A549 (cell line): Measurements from ENCODE around the gene CABCOCO1. TPM values are rescaled to one million over a fixed set of nuclear protein-coding genes. Genes with fewer than 3 reads are reported as not detected.

Experiments used
- ATAC-seq, 2 experiments: fragments of 200-7000 bp in 1 of 2; fragments of >200 bp in 1 of 2; cut with Nextera tagmentation in 1 of 2; cut with Tn5 transposase in 1 of 2; 3 replicates each; pipeline versions ENCODE4 v1.8.0 to v1.9.1; 2018 to 2020; ENCODE audit warnings: mild to moderate bottlenecking in 1 of 2, moderate library complexity in 1 of 2
- CTCF ChIA-PET: fragments of 300-600 bp; sonication (Branson Sonifier 250); formaldehyde crosslinking; extraction: SDS; loops from one replicate; lab custom pipeline; 2021; ENCODE audit warnings: antibody characterized with exemption, inconsistent platforms; lab: Yijun Ruan, JAX
- POLR2A ChIA-PET: fragments of 350-600 bp; formaldehyde crosslinking; extraction: SDS; loops from one replicate; lab custom pipeline; 2021; ENCODE audit warnings: antibody characterized with exemption, inconsistent platforms; lab: Yijun Ruan, JAX
- DNase-seq, 2 experiments: peaks; one replicate each; pipeline versions ENCODE4 v3.0.0 to v3.0.0-alpha.2; 2011 to 2016; ENCODE audit warnings: low read depth in 1 of 2, low spot score in 1 of 2
- FAIRE-seq: peaks from 2 replicates; lab custom pipeline; 2011; peaks lifted over from hg19 to GRCh38; lab: Jason Lieb, UNC
- H3K27ac ChIP-seq, 2 experiments: fragments of >200 bp; sonication (Bioruptor Twin); formaldehyde crosslinking; 3 replicates each; pipeline ENCODE4 v1.5.1; 2016 to 2017
- H3K4me1 ChIP-seq: fragments of >200 bp; sonication (Bioruptor Twin); formaldehyde crosslinking; 3 replicates; pipeline ENCODE4 v1.6.1; 2016
- H3K4me2 ChIP-seq: fragments of >200 bp; sonication (Bioruptor Twin); formaldehyde crosslinking; 3 replicates; pipeline ENCODE4 v1.6.1; 2016
- H3K4me3 ChIP-seq: fragments of >200 bp; sonication (Bioruptor Twin); formaldehyde crosslinking; 3 replicates; pipeline ENCODE4 v1.5.1; 2016
- H3K9me3 ChIP-seq: fragments of >200 bp; sonication (Bioruptor Twin); formaldehyde crosslinking; 3 replicates; pipeline ENCODE4 v1.6.1; 2016
- BCL3 ChIP-seq: fragments of >200 bp; sonication (Bioruptor Twin); formaldehyde crosslinking; IDR thresholded peaks from 3 replicates; pipeline ENCODE4 v1.6.1; 2016
- CHD2 ChIP-seq: fragments of 150-350 bp; IDR thresholded peaks from 2 replicates; pipeline ENCODE4 v1.6.1; 2014; ENCODE audit warnings: low read length; ENCODE audit not compliant: partially characterized antibody
- E2F6 ChIP-seq: IDR thresholded peaks from 2 replicates; pipeline ENCODE4 v1.6.1; 2012; ENCODE audit warnings: low read depth, borderline replicate concordance
- EHMT2 ChIP-seq: fragments of 200-600 bp; sonication (generic); IDR thresholded peaks from 2 replicates; pipeline ENCODE4 v1.6.1; 2016; ENCODE audit warnings: antibody characterized with exemption, low read depth, mild to moderate bottlenecking, moderate library complexity
- HOXB5 ChIP-seq: fragments of 250-450 bp; sonication (Bioruptor Pico); IDR thresholded peaks from 2 replicates; pipeline ENCODE4 v1.5.0; 2020; ENCODE audit warnings: mild to moderate bottlenecking, moderate library complexity
- MAFK ChIP-seq: fragments of 450-650 bp; IDR thresholded peaks from 2 replicates; pipeline ENCODE4 v1.6.1; 2014; ENCODE audit not compliant: partially characterized antibody
- NR3C1 ChIP-seq: fragments of >200 bp; sonication (Bioruptor Twin); formaldehyde crosslinking; IDR thresholded peaks from 3 replicates; pipeline ENCODE4 v1.6.1; 2017
- PBX3 ChIP-seq: IDR thresholded peaks from 2 replicates; pipeline ENCODE4 v1.6.1; 2012
- RARB ChIP-seq: fragments of 250-450 bp; sonication (Bioruptor Pico); IDR thresholded peaks from 2 replicates; pipeline ENCODE4 v1.8.0; 2021; ENCODE audit warnings: mild to moderate bottlenecking, moderate library complexity
- RFX5 ChIP-seq: fragments of 450-650 bp; IDR thresholded peaks from 2 replicates; pipeline ENCODE4 v1.7.1; 2014; ENCODE audit warnings: antibody characterized with exemption, mild to moderate bottlenecking, moderate library complexity
- ZC3H11A ChIP-seq: fragments of 450-650 bp; IDR thresholded peaks from 2 replicates; pipeline ENCODE4 v1.6.1; 2014; ENCODE audit warnings: antibody characterized with exemption, mild to moderate bottlenecking
- WGBS: methylation state at CpG from one replicate; pipeline ENCODE4 v1.1.6; 2017; ENCODE audit errors: missing lambda C conversion rate; 5-methylcytosine and 5-hydroxymethylcytosine counted together
- polyA plus RNA-seq, 4 experiments: library from polyadenylated mRNA; depleted of rRNA in 3 of 4; stranded (reverse); fragments of >200 nt; fragmentation: RNase III in 1 of 4; extraction: RNeasy Plus Mini Kit Qiagen cat#74134 plus additional on column Dnase treatment in 1 of 4; gene quantifications; 2 replicates in 3 of 4; 3 replicates in 1 of 4; pipeline ENCODE4 v1.2.3, GENCODE V29; 2011 to 2017
- TF ChIP-seq, protein P1 (sequence below): fragments of 200-600 bp; sonication (generic); IDR thresholded peaks from 2 replicates; pipeline ENCODE4 v1.6.1; 2016; ENCODE audit warnings: antibody characterized with exemption, mild to moderate bottlenecking, moderate library complexity
- TF ChIP-seq, protein P2 (sequence below): fragments of >200 bp; sonication (Bioruptor Twin); formaldehyde crosslinking; IDR thresholded peaks from 3 replicates; pipeline ENCODE4 v1.5.1; 2016
- TF ChIP-seq, protein P3 (sequence below): fragments of 450-650 bp; IDR thresholded peaks from 2 replicates; pipeline ENCODE4 v1.6.1; 2014; ENCODE audit warnings: antibody characterized with exemption

Gene CABCOCO1
- polyA plus RNA-seq, 2 of the 4 experiments (the other 2 are of a cell fraction), result 0.77 to 1.1 TPM

DNA sequence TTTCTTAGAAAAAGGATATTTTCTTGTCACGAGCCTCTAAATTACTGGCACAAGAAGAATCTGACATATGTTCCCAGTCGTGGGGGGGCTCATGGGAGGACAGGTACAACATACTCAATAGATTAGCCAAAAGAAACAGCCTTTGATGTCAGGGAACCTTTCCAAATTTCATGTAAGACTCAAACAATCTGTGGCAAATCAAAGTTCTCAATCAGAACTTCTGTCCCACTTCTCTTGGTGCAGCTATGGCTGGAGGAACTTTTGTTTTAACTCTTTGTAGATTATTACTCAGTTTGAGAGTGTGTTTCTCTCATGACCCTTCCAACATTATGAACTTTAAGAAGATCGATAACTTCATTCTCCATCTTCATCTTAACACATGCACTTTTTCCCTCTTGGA, 124.4 kb downstream of the CABCOCO1 start (continued):
- TF ChIP-seq, protein P1, sequence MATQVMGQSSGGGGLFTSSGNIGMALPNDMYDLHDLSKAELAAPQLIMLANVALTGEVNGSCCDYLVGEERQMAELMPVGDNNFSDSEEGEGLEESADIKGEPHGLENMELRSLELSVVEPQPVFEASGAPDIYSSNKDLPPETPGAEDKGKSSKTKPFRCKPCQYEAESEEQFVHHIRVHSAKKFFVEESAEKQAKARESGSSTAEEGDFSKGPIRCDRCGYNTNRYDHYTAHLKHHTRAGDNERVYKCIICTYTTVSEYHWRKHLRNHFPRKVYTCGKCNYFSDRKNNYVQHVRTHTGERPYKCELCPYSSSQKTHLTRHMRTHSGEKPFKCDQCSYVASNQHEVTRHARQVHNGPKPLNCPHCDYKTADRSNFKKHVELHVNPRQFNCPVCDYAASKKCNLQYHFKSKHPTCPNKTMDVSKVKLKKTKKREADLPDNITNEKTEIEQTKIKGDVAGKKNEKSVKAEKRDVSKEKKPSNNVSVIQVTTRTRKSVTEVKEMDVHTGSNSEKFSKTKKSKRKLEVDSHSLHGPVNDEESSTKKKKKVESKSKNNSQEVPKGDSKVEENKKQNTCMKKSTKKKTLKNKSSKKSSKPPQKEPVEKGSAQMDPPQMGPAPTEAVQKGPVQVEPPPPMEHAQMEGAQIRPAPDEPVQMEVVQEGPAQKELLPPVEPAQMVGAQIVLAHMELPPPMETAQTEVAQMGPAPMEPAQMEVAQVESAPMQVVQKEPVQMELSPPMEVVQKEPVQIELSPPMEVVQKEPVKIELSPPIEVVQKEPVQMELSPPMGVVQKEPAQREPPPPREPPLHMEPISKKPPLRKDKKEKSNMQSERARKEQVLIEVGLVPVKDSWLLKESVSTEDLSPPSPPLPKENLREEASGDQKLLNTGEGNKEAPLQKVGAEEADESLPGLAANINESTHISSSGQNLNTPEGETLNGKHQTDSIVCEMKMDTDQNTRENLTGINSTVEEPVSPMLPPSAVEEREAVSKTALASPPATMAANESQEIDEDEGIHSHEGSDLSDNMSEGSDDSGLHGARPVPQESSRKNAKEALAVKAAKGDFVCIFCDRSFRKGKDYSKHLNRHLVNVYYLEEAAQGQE, result no peak
- TF ChIP-seq PBX3, result no peak
- no peak for TF ChIP-seq ZC3H11A
- no peak for TF ChIP-seq HOXB5 (CRISPR knock-in tag)
- no peak for TF ChIP-seq NR3C1
- TF ChIP-seq, all 56 proteins: peak for 0

- Histone ChIP-seq H3K4me3 (no peak overlapping the region), H3K4me2 (no peak overlapping the region), H3K27ac (no peak overlapping the region), H3K4me1 (peaks cover 41% of the 10 kb centered on the region), H3K9me3 (no peaks in the 10 kb centered on the region)
- ATAC-seq, result no peak
- POLR2A ChIA-PET, result no interaction called here
- no peak for FAIRE-seq
- TF ChIP-seq PBX3 (no peak), CHD2 (no peak), BCL3 (no peak), RFX5 (no peak), ZC3H11A (no peak), RARB (CRISPR knock-in tag) (no peak), MAFK (no peak), NR3C1 (no peak), EHMT2 (no peak)
- TF ChIP-seq, protein P2, sequence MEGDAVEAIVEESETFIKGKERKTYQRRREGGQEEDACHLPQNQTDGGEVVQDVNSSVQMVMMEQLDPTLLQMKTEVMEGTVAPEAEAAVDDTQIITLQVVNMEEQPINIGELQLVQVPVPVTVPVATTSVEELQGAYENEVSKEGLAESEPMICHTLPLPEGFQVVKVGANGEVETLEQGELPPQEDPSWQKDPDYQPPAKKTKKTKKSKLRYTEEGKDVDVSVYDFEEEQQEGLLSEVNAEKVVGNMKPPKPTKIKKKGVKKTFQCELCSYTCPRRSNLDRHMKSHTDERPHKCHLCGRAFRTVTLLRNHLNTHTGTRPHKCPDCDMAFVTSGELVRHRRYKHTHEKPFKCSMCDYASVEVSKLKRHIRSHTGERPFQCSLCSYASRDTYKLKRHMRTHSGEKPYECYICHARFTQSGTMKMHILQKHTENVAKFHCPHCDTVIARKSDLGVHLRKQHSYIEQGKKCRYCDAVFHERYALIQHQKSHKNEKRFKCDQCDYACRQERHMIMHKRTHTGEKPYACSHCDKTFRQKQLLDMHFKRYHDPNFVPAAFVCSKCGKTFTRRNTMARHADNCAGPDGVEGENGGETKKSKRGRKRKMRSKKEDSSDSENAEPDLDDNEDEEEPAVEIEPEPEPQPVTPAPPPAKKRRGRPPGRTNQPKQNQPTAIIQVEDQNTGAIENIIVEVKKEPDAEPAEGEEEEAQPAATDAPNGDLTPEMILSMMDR, result no peak
- TF ChIP-seq, all 56 proteins: peak for 0
- CTCF ChIA-PET, result no interaction called here
- 58% methylated on average over 1 of the region's 1 CpG for WGBS
- no peak for DNase-seq
Observed at GRCh38 chr10:61789031-61789430, 126.3 kb downstream of the CABCOCO1 start.

- 74% methylated on average over 2 of the region's 2 CpGs for WGBS
- Histone ChIP-seq H3K27ac (no peak overlapping the region), H3K9me3 (no peaks in the 10 kb centered on the region), H3K4me2 (peak overlapping the region; percentile 38; the same call in 1 of the 3 replicates), H3K4me3 (no peak overlapping the region), H3K4me1 (peaks cover 41% of the 10 kb centered on the region)
- ChIA-PET CTCF (interaction anchor here (0.7 kb wide), 1 partner anchor 50 kb away, joined by 3 read pairs; no protein-coding TSS in a partner anchor), POLR2A (no interaction called here)
- TF ChIP-seq, protein P3, sequence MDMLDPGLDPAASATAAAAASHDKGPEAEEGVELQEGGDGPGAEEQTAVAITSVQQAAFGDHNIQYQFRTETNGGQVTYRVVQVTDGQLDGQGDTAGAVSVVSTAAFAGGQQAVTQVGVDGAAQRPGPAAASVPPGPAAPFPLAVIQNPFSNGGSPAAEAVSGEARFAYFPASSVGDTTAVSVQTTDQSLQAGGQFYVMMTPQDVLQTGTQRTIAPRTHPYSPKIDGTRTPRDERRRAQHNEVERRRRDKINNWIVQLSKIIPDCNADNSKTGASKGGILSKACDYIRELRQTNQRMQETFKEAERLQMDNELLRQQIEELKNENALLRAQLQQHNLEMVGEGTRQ, result no peak
- TF ChIP-seq E2F6, result no peak
- ATAC-seq, result no peak
- no peak for DNase-seq
- FAIRE-seq, result no peak
Observed at GRCh38 chr10:61791216-61791615, 128.5 kb downstream of the CABCOCO1 start.
